ENCODE data around the gene PDZD4. TPM values are rescaled to one million over a fixed set of nuclear protein-coding genes. Genes with fewer than 3 reads are reported as not detected.

Gene PDZD4
- polyA plus RNA-seq, 3 donors = 6.8 to 7.1 (median 6.9) TPM

DNA sequence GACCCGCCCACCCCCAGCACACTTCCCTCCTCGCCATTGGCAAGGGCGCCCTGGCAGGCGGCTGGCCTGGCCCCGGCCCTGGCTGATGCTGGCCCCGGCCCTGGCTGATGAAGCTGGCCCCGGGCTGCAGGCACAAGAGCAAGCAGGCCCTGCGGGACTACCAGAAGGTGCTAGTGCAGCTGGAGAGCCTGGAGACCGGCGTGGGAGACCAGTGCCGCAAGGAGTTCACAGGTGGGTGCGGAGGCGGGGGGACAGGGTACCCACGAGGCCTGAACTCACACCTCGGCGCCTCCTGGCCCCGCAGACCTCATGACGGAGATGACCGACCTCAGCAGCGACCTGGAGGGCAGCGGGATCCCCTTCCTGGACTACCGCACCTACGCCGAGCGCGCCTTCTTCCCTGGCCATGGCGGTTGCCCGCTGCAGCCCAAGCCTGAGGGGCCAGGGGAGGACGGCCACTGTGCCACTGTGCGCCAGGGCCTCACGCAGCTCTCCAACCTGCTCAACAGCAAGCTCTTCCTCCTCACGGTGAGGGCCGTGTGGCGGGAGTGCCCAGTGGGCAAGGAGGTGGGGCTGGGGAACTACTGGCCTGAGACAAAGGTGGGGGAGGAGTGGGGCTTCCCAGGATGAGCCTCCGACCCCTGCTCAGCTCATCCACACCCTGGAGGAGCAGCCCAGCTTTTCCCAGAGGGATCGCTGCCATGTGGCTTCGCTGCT is 55.6 kb downstream of the PDZD4 start:
- no peak for DNase-seq (ENCODE audit: low read depth in 3 of 3, low spot score in 2 of 3)

DNA sequence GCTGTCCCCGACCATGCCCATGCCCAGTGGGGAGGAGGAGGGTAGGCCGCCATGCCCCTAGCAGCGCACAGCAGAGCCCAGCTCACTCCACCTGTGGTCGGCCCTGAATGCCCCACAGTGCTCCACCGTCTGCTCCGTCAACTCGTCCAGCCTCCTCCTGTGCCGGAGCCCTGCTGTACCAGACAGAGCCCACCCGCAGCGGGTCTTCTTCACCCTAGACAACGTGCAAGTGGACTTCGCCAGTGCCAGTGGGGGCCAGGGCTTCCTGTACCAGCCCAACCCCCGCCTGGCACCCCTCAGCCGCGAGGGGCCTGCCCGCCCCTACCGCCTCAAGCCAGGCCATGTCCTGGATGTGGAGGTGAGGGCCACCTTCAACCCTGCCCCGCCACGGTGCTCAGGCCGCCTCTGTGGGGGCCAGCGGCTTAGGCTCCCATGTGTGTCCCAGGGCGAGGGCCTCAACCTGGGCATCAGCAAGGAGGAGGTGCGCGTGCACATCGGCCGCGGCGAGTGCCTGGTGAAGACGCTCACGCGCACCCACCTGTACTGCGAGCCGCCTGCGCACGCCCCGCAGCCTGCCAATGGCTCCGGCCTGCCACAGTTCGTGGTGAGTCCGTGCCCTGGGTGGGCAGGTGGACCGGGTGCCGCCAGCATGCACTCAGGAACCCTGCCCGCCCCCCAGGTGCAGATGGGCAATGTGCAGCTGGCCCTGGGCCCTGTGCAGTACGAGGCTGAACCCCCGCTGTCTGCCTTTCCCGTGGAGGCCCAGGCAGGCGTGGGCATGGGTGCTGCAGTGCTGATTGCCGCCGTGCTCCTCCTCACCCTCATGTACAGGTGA is 56.4 kb downstream of the PDZD4 start:
- DNase-seq (ENCODE audit: low read depth in 3 of 3, low spot score in 2 of 3) = no peak

DNA sequence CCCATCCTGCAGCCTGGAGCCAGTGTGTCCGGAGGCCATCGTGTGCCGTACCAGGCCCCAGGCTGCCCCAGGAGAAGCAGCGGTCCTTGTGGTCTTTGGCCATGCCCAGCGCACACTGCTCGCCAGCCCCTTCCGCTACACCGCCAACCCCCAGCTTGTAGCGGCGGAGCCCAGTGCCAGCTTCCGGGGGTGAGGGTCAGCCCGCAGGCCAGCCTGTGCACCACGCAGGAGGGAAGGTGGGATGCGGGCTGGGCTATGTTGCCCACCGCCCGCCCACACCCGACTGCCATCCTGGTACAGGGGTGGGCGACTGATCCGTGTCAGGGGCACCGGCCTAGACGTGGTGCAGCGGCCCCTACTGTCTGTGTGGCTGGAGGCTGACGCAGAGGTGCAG is 57.1 kb downstream of the PDZD4 start:
- no peak for DNase-seq (ENCODE audit: low read depth in 3 of 3, low spot score in 2 of 3)

DNA sequence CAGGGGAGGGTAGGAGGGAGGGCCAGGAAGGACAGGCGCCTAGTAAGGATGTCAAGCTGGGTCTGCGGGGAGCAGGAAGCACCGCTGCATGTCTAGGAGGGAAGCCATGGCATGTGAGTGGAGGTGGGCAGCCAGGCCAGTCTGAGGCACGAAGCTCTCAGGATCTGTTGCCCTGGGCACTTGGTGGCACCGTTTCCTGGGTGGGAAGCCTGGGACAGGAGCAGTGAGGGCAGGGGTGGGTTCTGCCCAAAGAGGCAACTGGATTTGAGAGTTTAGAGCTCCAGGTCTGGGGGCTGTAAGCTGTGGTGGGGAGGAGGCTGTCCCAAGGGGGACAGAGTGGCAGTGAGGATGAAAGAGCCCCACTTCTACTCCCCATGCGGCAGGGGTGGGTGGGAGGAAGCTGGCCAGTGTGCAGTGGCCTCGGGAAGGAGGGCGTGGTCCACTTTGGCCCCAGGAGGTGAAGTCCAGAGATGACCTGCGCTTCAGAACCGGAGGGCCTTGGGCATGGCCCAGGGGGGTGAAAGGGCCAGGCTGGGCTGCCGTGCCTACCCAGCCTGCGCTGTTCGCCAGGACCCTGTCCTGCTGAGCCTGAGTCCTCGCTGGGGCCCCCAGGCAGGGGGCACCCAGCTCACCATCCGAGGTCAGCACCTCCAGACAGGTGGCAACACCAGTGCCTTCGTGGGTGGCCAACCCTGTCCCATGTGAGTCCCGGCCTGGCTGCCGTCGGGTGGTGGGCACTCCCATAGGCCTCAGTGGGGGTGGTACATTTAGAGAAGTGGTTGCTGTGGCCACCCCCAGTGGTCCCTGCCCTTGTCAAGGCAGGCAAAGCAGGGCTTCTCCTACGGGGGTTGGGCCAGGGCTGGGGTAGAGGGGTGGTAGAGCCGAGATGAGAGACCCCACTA is 57.8 kb downstream of the PDZD4 start:
- DNase-seq (ENCODE audit: low read depth in 3 of 3, low spot score in 2 of 3) = no peak

DNA sequence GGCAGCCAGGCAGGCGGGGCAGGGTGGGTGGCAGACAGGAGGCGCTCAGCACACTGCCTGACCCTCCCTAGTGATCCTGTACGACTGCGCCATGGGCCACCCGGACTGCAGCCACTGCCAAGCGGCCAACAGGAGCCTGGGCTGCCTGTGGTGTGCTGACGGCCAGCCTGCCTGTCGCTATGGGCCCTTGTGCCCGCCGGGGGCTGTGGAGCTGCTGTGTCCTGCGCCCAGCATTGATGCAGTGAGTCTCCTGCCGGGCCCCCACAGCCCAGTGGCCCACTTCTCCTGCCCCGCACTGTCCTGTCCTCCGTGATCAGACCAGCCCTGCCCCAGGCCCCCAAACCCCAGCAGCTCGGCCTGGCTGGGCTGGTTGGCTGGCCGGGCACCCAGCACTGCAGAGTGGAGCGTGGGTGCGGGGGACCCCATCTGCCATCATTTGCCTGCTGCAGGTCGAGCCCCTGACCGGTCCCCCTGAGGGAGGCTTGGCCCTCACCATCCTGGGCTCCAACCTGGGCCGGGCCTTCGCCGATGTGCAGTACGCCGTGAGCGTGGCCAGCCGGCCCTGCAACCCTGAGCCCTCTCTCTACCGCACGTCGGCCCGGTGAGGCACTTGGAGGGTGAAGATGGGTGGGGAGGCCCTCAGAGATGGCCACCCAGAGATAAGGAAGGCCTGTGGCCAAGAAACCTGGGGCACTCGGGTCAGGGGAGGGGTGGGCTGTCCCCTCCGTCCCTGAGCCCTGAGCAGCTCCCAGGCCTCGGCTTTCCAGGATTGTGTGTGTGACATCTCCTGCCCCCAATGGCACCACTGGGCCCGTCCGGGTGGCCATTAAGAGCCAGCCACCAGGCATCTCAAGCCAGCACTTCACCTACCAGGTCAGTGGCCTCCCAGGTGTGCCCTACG is 58.7 kb downstream of the PDZD4 start:
- no peak for DNase-seq (ENCODE audit: low read depth in 3 of 3, low spot score in 2 of 3)

DNA sequence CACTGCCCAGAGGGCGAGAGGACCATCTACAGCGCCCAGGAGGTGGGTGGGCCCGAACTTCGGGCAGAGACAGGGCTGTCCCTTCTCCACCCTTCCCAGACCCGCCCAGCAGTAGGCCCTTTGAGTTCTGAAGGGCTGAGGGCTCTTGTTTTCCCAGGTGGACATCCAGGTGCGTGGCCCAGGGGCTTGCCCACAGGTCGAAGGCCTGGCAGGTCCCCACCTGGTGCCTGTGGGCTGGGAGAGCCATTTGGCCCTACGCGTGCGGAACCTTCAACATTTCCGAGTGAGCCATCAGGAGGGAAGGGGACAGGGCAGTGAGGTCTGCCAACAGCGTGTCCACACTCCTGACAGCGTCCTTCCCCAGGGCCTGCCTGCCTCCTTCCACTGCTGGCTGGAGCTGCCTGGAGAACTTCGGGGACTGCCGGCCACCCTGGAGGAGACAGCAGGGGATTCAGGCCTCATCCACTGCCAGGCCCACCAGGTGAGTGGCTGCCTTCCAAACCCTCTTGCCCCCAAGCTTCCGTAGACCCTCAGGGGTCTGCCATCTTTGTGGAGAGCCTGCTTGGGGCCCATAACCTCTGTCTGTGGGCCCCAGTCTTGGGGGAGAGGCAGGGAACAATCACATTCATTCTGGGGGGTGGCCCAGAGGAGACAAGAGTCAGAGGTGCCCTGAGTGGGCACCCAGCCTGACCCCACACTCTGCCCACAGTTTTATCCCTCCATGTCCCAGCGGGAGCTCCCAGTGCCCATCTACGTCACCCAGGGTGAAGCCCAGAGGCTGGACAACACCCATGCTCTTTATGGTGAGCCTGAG is 59.5 kb downstream of the PDZD4 start:
- DNase-seq (ENCODE audit: low read depth in 3 of 3, low spot score in 2 of 3) = no peak

DNA sequence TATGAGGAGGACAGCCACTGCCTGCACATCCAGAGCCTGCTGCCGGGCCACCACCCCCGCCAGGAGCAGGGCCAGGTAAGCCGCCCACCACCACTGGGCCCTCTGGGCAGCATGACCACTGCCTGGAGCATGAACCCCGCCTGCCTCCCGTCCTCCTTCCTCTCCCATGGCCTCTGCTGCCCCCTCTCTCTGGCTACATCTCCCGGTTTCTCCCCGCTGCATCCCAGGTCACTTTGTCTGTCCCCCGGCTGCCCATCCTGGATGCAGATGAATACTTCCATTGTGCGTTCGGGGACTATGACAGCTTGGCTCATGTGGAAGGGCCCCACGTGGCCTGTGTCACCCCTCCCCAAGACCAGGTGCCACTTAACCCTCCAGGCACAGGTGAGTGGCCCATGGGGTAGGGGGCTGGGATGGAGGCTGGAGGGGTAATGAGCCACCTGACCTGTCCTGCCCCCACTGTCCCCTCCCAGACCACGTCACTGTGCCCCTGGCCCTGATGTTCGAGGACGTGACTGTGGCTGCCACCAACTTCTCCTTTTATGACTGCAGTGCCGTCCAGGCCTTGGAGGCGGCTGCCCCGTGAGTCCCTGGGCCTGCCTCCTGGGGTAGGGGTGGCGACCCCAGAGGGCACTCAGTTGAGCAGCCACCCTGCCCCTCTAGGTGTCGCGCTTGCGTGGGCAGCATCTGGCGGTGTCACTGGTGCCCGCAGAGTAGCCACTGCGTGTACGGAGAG is 60.3 kb downstream of the PDZD4 start:
- no peak for DNase-seq (ENCODE audit: low read depth in 3 of 3, low spot score in 2 of 3)

DNA sequence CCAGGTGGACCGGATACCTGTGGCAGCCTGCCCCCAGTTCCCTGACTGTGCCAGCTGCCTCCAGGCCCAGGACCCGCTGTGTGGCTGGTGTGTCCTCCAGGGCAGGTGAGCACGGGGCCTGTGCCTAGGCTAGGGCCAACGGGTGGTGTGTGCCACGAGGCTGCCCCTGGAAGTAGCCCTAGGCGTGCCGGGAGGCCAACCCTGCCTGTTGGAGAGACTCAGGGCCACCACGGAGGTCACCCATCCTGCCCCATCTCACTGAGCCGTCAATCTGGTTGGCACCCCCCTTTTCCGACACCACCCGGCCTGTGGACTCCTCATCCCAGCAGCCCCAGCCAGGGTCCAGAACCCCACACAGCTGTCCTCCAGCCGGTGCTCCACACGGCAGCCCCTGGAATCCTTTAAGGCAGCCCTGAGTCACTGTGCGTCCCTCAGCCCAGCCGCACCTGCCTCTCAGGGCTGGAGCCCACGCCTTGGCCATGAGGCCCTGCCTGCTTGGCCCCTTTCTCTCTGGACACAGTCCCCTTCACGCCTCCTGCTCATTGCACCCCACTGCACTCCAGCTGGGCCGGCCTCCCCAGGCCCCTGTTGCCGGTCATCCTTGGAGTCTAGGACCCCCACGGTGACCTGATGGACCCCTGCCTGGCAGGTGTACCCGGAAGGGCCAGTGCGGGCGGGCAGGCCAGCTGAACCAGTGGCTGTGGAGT is 61.0 kb downstream of the PDZD4 start:
- no peak for DNase-seq (ENCODE audit: low read depth in 3 of 3, low spot score in 2 of 3)

DNA sequence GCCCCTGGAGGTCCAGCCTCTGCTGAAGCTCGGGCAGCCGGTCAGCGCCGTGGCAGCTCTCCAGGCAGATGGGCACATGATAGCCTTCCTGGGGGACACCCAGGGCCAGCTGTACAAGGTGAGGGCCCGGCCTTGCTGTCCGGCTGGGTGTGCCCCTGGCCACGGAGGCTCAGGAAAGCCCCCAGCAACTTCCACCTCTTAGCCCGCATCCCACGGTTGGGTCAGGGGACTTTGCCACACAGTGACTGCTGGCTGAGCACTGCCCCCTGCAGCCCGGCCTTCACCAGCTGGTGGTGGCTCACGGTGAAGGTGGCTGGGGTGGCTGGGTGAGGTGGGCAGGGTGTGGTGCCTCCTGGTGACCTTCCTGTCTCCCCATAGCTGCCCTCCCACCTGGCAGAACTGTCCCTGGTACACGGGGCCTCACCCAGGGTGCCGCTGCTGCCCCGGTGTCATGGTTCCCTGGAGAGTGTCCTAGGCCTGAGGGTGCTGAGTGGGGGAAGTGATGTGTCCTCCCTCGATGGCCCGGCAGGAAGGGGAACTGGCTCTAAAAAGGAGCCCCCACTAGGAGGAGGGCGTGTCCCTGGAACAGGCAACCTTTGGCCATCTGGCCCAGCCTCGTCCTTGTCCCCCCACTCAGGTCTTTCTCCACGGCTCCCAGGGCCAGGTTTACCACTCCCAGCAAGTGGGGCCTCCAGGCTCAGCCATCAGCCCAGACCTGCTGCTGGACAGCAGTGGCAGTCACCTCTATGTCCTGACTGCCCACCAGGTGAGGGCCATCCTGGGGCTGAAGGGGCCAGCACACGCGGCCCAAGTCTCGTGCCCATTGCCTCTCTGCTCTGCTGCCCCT is 61.8 kb downstream of the PDZD4 start:
- DNase-seq (ENCODE audit: low read depth in 3 of 3, low spot score in 2 of 3) = no peak

DNA sequence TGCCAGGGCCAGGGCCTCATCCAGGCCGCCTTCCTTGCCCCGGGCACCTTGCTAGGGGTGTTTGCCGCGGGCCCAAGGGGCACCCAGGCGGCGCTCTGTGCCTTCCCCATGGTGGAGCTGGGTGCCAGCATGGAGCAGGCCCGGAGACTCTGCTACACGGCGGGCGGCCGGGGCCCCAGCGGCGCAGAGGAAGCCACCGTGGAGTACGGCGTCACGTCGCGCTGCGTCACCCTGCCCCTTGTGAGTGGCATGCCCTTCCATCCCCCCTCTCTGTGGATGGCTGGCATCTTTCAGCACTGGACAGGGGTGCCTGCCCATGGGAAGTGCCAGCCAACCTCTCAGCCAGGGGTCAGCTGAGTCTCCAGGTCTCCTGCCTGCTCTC is 62.7 kb downstream of the PDZD4 start:
- DNase-seq (ENCODE audit: low read depth in 3 of 3, low spot score in 2 of 3) = no peak

DNA sequence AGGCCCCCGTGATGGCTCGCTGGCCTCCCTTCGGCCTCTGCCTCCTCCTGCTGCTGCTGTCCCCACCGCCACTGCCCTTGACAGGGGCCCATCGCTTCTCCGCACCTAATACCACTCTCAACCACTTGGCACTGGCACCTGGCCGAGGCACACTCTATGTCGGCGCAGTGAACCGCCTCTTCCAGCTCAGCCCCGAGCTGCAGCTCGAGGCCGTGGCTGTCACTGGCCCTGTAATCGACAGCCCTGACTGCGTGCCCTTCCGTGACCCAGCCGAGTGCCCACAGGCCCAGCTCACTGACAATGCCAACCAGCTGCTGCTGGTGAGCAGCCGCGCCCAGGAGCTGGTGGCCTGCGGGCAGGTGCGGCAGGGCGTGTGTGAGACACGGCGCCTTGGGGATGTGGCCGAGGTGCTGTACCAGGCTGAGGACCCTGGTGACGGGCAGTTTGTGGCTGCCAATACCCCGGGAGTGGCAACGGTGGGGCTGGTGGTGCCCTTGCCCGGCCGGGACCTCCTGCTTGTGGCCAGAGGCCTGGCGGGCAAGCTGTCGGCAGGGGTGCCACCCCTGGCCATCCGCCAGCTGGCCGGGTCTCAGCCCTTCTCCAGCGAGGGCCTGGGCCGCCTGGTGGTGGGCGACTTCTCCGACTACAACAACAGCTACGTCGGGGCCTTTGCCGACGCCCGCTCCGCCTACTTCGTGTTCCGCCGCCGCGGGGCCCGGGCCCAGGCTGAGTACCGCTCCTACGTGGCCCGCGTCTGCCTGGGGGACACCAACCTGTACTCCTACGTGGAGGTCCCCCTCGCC is 63.3 kb downstream of the PDZD4 start:
- no peak for DNase-seq (ENCODE audit: low read depth in 3 of 3, low spot score in 2 of 3)

DNA sequence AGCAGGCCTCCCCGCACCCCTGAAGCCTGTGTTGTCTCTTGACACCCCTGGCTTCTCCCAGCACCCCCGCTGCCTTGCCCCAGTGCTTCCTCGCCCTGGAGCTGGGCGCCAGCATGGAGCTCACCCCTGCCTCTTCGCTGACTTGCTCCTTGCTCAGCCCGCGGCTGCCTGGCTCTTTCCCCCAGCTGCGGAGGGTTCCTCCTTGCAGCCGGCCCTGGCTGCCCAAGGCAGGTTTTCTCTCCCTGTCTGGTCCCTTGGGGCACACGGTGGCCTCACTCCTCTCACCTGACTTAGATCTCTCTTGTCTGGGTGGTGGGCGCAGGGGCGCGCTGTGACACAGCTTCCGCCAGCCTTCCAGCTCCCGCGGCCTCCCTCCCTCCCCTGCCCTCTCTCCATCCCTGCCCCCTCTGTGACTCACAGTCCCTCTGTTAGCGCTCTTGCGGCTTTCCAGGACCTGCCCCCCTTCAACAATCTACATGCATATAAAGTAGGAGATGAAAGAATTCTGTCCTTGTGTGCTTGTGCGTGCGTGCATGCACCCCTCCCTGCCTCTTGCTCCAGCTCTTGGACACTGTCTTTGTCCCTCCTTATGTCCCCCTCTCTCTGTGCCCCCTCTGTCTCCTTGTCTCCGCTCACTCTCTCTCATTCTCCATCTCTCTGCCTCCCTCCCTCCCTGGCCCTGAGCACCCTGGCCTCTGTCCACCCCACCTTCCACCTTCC is 64.1 kb downstream of the PDZD4 start:
- DNase-seq (ENCODE audit: low read depth in 3 of 3, low spot score in 2 of 3) = no peak

DNA sequence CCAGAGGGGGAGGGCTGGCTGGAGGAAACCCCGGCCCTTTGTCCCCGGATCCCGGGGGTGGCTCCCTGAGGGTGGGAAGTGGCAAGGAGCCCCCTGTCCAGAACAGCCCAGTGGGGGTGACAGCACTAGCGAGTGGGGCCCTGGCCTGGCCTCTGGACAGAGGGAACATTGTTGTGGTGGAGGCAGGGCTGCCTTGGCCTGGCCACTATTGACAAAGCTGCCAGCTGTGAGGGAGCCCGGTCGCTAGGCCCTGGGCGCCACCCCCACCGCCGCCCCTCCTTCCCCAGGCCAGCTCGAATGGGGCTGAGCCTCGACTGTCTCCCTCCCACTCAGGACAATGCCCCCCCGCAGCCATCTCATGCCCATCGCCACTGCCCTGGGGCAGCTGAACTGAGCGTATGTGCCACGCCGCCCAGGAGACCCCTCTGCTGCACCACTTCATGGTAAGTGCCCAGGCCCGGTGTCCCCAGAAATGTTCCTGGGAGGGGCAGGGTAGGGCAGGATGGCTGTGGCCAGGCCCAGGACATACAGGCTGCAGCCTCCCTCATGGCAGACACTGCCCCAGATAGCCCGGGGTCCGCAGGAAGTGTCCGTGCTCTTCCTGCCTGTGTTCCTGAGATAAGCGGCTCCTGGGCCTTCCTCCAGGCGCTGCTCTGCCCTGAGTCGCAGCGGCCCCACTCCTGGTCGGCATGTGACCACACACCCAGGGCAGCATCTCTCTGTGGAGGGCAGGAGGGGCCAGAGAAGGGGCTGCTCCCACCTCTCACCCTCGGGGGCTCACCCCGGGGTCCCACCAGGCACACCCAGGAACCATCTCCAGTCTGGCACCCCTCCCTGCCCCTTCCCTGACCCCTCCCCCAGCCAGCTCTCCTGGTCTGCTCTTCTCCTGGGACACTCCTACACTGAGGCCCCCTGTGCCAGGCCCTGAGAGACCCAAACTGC is 64.9 kb downstream of the PDZD4 start:
- no peak for DNase-seq (ENCODE audit: low read depth in 3 of 3, low spot score in 2 of 3)

DNA sequence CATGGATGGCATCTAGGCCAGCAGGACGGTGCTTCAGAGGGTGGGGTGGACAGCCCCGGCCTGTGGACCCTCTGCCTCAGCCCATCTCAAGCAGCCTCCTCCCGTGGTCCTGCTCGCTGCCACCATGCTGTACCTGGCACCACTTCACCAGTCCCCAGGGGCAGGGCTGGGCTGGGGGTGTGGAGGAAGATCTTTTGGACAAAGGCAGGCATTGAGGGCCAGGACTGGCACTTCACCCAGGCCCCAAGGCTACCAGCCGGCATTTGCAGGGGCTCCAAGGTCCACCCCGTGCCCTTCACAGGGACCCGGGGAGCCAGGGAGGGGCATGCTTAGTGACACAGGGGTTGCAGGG is 65.6 kb downstream of the PDZD4 start:
- no peak for DNase-seq (ENCODE audit: low read depth in 3 of 3, low spot score in 2 of 3)

Data from right renal cortex interstitium (tissue), 3 donors.